T-helper 9 cell (primary cell): ENCODE data around the gene OR4B1.

Source experiments
- DNase-seq: peaks from one replicate; pipeline ENCODE4 v3.0.0-alpha.2; 2020

OR4B1 gene

DNA sequence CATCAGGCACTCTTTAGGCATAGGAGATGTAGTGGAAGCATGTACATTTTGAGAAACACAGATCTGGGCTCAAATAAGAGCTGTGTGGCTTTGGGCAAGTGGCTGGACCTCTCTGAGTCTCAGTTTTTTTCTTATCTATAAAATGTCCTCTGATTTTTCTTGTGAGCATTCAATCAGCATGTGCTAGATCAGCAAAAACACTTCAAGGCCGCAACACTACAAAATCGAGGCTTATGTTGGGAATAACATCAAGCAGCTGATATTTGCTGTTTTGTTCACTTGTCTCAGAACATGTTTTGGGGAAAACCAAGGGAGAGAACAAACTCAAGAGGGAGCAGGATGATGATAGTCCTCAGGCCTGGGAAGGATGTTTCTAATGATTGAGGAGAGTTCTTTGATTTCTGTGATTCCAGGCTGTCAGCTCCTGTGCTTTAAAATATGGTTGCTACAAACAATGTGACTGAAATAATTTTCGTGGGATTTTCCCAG is 46.9 kb downstream of the OR4B1 start, which contains the start of gene OR4X1:
Gene OR4X1, plus strand, starts transcription at position 439 of the 489 bp plus-strand sequence. Its CDS starts 0 bp downstream, at position 439.
- DNase-seq = no peak
